NCI-H2196 (cell line): ENCODE measurements around the gene SGMS1.
"Not testable (repeated sequence)": the region's sequence is repeated elsewhere in the genome, so short reads cannot be mapped to it uniquely, and the experiment has no call there.

Source experiments
- DNase-seq: peaks from one replicate; lab custom pipeline; 2025; ENCODE audit not compliant: unreplicated experiment; lab: John Stamatoyannopoulos, UW

Gene SGMS1

GRCh38 chr10:50286996-50287803 lies 336.6 kb downstream of the SGMS1 start:
- no peak for DNase-seq

GRCh38 chr10:50286517-50286916 lies 337.2 kb downstream of the SGMS1 start:
- DNase-seq = no peak

GRCh38 chr10:50281967-50282522 lies 341.7 kb downstream of the SGMS1 start:
- no peak for DNase-seq

GRCh38 chr10:50281210-50281966 lies 342.4 kb downstream of the SGMS1 start:
- no peak for DNase-seq

GRCh38 chr10:50280049-50280841 lies 343.5 kb downstream of the SGMS1 start:
- DNase-seq = no peak

- no peak for DNase-seq
Observed at GRCh38 chr10:50279489-50279888, 344.3 kb downstream of the SGMS1 start.

- DNase-seq = no peak
Observed at GRCh38 chr10:50275650-50276235, 348.0 kb downstream of the SGMS1 start.

GRCh38 chr10:50272531-50272930 lies 351.2 kb downstream of the SGMS1 start:
- DNase-seq = no peak

- DNase-seq = no peak
Observed at GRCh38 chr10:50271564-50272250, 352.0 kb downstream of the SGMS1 start.

GRCh38 chr10:50267877-50268276 lies 355.9 kb downstream of the SGMS1 start:
- DNase-seq = not testable (repeated sequence)

GRCh38 chr10:50262625-50263024 lies 361.1 kb downstream of the SGMS1 start:
- DNase-seq = not testable (repeated sequence)

- no peak for DNase-seq
Observed at GRCh38 chr10:50260791-50261281, 362.9 kb downstream of the SGMS1 start.
